ENCODE measurements around the gene GABPB1. TPM values are rescaled to one million over a fixed set of nuclear protein-coding genes. Genes with fewer than 3 reads are reported as not detected.

GABPB1 gene
- total and polyA plus RNA-seq, 4 donors = 16.2 to 42.5 (median 23.1) TPM

Small RNA genes lying within 50 kb of the gene (small RNA-seq; reads per million reads assigned to genes)
- not detected for gene RNU6-94P (ENCODE audit: low replicate concordance)

Other genes with a start within 250 kb of the GABPB1 start
- gene ATP8B4, start 236.0 kb downstream of the GABPB1 start, total RNA-seq = 10 to 100 TPM in 1 of 2 donors, 1 to 10 TPM in 1; 7.3 to 37.1 TPM
- gene ATP8B4, start 236.0 kb downstream of the GABPB1 start, polyA plus RNA-seq (ENCODE audit: insufficient read length in 2 of 2) = 1 to 10 TPM; 3.6 to 5.4 TPM
- 1 to 10 TPM; 2.7 to 3.8 TPM for gene SLC27A2, start 173.0 kb downstream of the GABPB1 start, total RNA-seq
- gene SLC27A2, start 173.0 kb downstream of the GABPB1 start, polyA plus RNA-seq (ENCODE audit: insufficient read length in 2 of 2) = 1 to 10 TPM; 2.7 to 3.8 TPM
- gene HDC, start 89.5 kb downstream of the GABPB1 start, total RNA-seq = 1 to 10 TPM; 1.3 to 3.5 TPM
- gene HDC, start 89.5 kb downstream of the GABPB1 start, polyA plus RNA-seq (ENCODE audit: insufficient read length in 2 of 2) = 1 to 10 TPM in 1 of 2 donors, under 1 TPM in 1; 0.16 to 1.2 TPM
- gene USP8, start 69.2 kb upstream of the GABPB1 start, total RNA-seq = 10 to 100 TPM; 65.1 to 83.6 TPM
- 10 to 100 TPM; 35.7 to 46.1 TPM for gene USP8, start 69.2 kb upstream of the GABPB1 start, polyA plus RNA-seq (ENCODE audit: insufficient read length in 2 of 2)
- gene USP50, start 191.5 kb upstream of the GABPB1 start, total RNA-seq = 1 to 10 TPM in 1 of 2 donors, under 1 TPM in 1; 0.94 to 1.1 TPM
- gene USP50, start 191.5 kb upstream of the GABPB1 start, polyA plus RNA-seq (ENCODE audit: insufficient read length in 2 of 2) = 1 to 10 TPM; 1.1 to 2.3 TPM